ENCODE data around the gene EIF4B.
A peak's percentile ranks its signal among the peaks of the same experiment; 100 is the strongest.

Gene EIF4B

DNA sequence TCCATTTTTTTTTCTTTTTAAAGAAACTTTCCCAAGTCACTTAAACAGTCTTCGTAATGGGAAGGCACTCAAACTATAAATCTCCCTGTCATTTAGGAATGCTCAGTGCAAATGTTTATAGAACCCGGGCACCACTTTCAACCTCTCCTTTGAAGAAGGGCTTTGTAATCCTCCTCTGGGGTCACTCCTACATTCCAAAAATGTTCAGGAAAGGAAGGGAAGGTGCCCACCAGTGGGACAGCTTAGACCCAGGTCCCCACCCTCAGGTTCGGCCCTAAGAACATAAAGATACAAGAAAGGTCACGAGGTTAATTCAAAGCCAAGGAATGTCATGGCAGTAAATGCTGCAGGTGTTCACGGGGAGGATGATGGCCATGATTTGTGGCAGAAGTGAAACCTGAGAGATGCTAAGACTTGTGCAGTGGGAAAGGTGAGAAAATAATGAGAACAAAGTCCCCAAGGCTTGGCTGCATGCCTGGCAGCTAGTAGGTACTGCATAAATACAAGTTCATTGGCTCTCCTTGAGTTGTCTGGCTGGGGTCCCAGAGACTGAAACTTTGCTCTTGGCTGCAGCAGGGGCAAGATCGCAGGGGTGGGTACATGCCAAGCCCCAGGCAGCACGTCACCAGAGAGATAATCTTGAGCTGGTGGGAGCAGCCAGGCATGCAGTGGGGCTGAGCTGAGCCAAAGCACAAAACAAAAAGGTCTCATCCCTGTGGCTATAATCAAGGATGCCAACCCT, 36.3 kb upstream of the EIF4B start:
- TF ChIP-seq, protein P1, sequence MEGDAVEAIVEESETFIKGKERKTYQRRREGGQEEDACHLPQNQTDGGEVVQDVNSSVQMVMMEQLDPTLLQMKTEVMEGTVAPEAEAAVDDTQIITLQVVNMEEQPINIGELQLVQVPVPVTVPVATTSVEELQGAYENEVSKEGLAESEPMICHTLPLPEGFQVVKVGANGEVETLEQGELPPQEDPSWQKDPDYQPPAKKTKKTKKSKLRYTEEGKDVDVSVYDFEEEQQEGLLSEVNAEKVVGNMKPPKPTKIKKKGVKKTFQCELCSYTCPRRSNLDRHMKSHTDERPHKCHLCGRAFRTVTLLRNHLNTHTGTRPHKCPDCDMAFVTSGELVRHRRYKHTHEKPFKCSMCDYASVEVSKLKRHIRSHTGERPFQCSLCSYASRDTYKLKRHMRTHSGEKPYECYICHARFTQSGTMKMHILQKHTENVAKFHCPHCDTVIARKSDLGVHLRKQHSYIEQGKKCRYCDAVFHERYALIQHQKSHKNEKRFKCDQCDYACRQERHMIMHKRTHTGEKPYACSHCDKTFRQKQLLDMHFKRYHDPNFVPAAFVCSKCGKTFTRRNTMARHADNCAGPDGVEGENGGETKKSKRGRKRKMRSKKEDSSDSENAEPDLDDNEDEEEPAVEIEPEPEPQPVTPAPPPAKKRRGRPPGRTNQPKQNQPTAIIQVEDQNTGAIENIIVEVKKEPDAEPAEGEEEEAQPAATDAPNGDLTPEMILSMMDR (conservative IDR thresholded peaks at IDR 0.05; ENCODE audit: low read depth, low read length): no peak
- H3K4me3 ChIP-seq (ENCODE audit: low read length): no peak overlapping the region
- DNase-seq (ENCODE audit: low read depth): peak; percentile 85

DNA sequence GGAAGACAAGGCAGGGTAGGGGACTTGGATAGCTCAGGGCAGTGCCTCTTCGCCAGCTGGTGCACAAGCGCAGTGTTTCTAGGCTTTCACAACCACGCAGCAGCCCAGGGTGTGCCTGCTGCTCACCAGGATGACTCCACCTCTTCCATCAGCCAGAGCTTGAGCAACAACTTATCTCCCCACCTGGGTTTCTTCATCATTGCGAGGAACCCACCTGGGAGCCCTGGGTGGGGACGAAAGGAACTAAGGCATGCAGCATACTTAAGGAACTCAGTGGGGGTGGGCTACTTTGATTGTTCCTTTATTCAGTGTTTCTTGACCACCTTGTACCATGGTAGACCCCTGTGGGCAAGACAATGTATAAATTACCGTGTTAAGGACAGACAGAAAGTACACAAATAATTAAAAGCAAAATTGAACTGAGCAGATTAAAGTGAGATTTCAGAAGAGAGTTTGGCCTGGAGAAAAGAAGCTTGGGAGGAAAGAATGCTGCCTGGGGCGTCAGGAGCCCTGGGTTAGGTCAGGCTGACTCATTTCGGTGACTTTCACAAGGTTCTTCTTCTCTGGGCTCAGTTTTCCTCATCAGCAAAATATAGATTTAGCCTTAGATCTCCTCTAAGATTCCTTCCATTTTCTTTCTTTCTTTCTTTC, 34.5 kb upstream of the EIF4B start:
- no peak overlapping the region for H3K4me3 ChIP-seq (ENCODE audit: low read length)
- TF ChIP-seq, protein P1 (conservative IDR thresholded peaks at IDR 0.05; ENCODE audit: low read depth, low read length): no peak
- DNase-seq (ENCODE audit: low read depth): no peak

DNA sequence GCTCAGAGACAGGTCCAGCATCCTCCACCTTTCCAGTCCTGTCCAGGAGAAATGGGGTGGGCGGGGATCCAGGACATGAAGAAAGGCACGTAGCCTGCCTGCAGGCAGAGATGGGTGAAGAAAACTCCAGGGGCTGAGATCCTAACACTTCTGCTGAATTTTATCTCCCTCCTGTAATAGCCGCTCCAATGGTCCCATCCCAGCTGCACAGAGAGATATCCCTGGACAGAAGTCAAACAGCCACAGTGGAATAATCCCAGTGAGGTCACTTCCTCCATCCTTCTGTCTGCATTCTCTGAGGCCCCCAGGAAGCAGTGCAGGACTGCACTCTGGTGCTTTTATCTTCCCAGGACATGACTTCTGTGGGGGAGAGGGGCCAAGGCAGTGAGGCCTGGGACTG, 31.1 kb upstream of the EIF4B start:
- TF ChIP-seq, protein P1 (conservative IDR thresholded peaks at IDR 0.05; ENCODE audit: low read depth, low read length): no peak
- DNase-seq (ENCODE audit: low read depth): no peak

DNA sequence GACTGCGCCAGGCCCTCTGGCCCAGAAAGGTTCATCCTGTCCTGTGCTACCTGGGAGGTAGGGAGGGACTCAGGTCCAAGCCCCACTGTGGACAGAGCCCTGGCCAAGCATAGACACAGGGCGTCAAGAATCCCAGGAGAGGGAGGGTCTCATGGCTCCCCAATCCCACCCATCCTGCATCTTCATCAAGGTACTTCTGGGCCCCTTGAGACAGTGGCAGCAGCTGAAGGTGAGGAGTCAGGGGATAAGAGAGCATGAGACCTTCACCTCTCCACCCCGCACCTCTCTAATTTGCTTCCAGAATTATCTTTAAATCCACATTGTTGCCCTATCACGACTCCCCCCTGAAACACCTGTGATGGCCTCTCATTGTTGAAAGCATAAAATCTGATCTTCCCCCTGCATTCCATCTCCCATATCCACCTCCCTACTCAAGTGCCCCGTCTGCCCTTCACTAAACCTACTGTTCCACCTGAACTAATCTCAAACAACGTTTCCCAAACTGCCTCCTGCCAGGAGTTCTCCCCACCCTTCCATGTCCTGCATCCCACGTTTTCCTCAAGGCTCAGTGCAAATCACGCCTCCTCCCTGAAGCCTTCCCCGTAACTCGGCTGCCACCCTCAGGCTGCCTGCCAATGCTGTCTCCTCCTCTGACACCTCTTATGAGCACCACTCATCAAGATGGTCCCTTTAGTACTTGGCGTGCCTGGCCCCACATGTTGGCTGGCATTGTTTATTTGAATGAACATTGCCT, 30.3 kb upstream of the EIF4B start:
- H3K4me3 ChIP-seq (ENCODE audit: low read length): no peak overlapping the region
- TF ChIP-seq, protein P1 (conservative IDR thresholded peaks at IDR 0.05; ENCODE audit: low read depth, low read length): peak; percentile 67
- DNase-seq (ENCODE audit: low read depth): no peak

More for the DNA sequence above, 31.1 kb upstream of the EIF4B start:
- no peak overlapping the region for H3K4me3 ChIP-seq (ENCODE audit: low read length)

DNA sequence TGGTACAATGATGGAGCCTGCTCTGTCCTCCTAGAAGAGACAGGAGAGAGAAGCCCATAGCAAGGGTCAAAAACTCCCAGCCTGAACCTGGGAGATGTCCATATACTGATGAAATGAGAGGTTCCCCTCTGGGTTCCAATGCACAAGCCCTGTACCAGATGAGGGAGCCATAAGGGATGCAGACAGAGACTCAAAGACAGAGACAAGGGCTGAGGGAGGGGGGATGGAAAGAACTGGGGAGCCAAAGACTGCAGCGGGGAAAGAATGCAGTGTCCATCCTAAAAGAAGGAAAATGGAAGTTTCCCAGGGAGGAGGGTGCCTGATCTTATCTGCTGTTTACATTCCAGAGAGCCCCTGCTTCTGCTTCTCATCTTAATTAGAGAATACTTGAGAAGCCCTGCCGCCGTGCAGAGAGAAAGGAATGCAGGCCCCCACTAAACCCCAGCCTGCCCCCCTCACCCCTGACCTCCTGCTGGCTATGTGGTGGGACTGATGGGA, 29.6 kb upstream of the EIF4B start:
- H3K4me3 ChIP-seq (ENCODE audit: low read length): no peak overlapping the region
- peak; percentile 62 for DNase-seq (ENCODE audit: low read depth)
- TF ChIP-seq, protein P1 (conservative IDR thresholded peaks at IDR 0.05; ENCODE audit: low read depth, low read length): no peak

DNA sequence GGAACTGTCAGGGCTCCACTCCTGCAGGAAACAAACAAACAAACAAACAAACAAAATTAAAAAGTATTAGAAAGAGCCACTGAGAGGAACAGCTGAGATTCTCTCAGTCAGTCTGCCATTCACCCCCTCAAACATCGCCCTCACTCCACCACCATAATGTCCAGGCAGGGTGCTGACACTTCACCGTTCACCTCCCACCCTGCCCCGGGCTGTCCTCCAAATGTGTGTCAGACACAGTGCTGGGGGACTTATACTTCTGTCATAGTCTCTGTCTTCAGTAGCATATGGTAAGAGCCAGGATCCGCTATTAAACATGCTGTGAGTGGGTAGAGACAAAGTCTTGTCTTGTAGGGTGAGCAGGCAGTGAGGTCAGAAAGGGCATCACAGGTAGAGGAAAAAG, 29.1 kb upstream of the EIF4B start:
- DNase-seq (ENCODE audit: low read depth): no peak
- H3K4me3 ChIP-seq (ENCODE audit: low read length): no peak overlapping the region
- TF ChIP-seq, protein P1 (conservative IDR thresholded peaks at IDR 0.05; ENCODE audit: low read depth, low read length): no peak
